Measurements from ENCODE around the gene ATG9A.

ATG9A gene

GRCh38 chr2:219229305-219230058 is at the start of gene ATG9A, which contains the start of gene ANKZF1:
Gene ATG9A (minus strand): TSS chr2:219229636. CDS start chr2:219228024, 1,612 bp downstream.
Gene ANKZF1 (plus strand): TSS chr2:219229806. CDS start chr2:219230258, 452 bp downstream.
- Histone ChIP-seq H3K4me1 (ENCODE audit: control insufficient read depth in 1 of 2, insufficient read depth in 1 of 2, low read depth in 1 of 2, low read length in 1 of 2) (peaks cover 63 to 64% of the 10 kb centered on the region in 2 experiments), H3K9me3 (no peaks in the 10 kb centered on the region), H3K4me3 (ENCODE audit: low read depth in 1 of 2, low read length in 1 of 2) (peak within 1 kb of the TSS; percentile 83 to 97), H3K36me3 (peaks cover 36% of the 10 kb centered on the region), H3K27me3 (no peaks in the 10 kb centered on the region), H3K27ac (peak within 1 kb of the TSS; percentile 97)
- TF ChIP-seq CTCF (IDR thresholded peaks at IDR 0.05), result no peak

- Histone ChIP-seq H3K4me1 (ENCODE audit: control insufficient read depth in 1 of 2, insufficient read depth in 1 of 2, low read depth in 1 of 2, low read length in 1 of 2) (peaks cover 29 to 35% of the 10 kb centered on the region in 2 experiments), H3K4me3 (ENCODE audit: low read depth in 1 of 2, low read length in 1 of 2) (peak overlapping the region; percentile 81 to 82), H3K36me3 (peaks cover 28% of the 10 kb centered on the region), H3K27me3 (peaks cover 9% of the 10 kb centered on the region), H3K27ac (peak overlapping the region; percentile 98), H3K9me3 (no peaks in the 10 kb centered on the region)
- no peak for TF ChIP-seq CTCF (IDR thresholded peaks at IDR 0.05)
Observed at GRCh38 chr2:219278655-219279150, 49.3 kb upstream of the ATG9A start.

GRCh38 chr2:219277703-219278654 is 48.5 kb upstream of the ATG9A start:
- peaks cover 14% of the 10 kb centered on the region for H3K27me3 ChIP-seq
- no peaks in the 10 kb centered on the region for H3K9me3 ChIP-seq
- peak overlapping the region; percentile 81 to 82 for H3K4me3 ChIP-seq (ENCODE audit: low read depth in 1 of 2, low read length in 1 of 2)
- peaks cover 21% of the 10 kb centered on the region for H3K36me3 ChIP-seq
- peaks cover 29 to 35% of the 10 kb centered on the region in 2 experiments for H3K4me1 ChIP-seq (ENCODE audit: control insufficient read depth in 1 of 2, insufficient read depth in 1 of 2, low read depth in 1 of 2, low read length in 1 of 2)
- TF ChIP-seq CTCF (IDR thresholded peaks at IDR 0.05), result peak; percentile 99
- peak overlapping the region; percentile 98 for H3K27ac ChIP-seq

- Histone ChIP-seq H3K27ac (no peak overlapping the region), H3K36me3 (no peaks in the 10 kb centered on the region), H3K27me3 (peaks cover 35% of the 10 kb centered on the region), H3K4me3 (ENCODE audit: low read depth in 1 of 2, low read length in 1 of 2) (no peak overlapping the region), H3K9me3 (no peaks in the 10 kb centered on the region), H3K4me1 (ENCODE audit: control insufficient read depth in 1 of 2, insufficient read depth in 1 of 2, low read depth in 1 of 2, low read length in 1 of 2) (peaks cover 16 to 19% of the 10 kb centered on the region in 2 experiments)
- TF ChIP-seq CTCF (IDR thresholded peaks at IDR 0.05), result no peak
Observed at GRCh38 chr2:219274361-219274921, 45.0 kb upstream of the ATG9A start.

- no peak for TF ChIP-seq CTCF (IDR thresholded peaks at IDR 0.05)
- Histone ChIP-seq H3K27ac (no peak overlapping the region), H3K4me1 (ENCODE audit: control insufficient read depth in 1 of 2, insufficient read depth in 1 of 2, low read depth in 1 of 2, low read length in 1 of 2) (peaks cover 16 to 17% of the 10 kb centered on the region in 2 experiments), H3K4me3 (ENCODE audit: low read depth in 1 of 2, low read length in 1 of 2) (no peak overlapping the region), H3K36me3 (no peaks in the 10 kb centered on the region), H3K9me3 (no peaks in the 10 kb centered on the region), H3K27me3 (peaks cover 40% of the 10 kb centered on the region)
Observed at GRCh38 chr2:219273937-219274336, 44.5 kb upstream of the ATG9A start.
